ENCODE results near the gene ZBTB39. TPM values are rescaled to one million over a fixed set of nuclear protein-coding genes. Genes with fewer than 3 reads are reported as not detected.

Gene ZBTB39
- polyA plus RNA-seq, 1 of the 3 experiments (the other 2 are of a cell fraction): 3.7 TPM

DNA sequence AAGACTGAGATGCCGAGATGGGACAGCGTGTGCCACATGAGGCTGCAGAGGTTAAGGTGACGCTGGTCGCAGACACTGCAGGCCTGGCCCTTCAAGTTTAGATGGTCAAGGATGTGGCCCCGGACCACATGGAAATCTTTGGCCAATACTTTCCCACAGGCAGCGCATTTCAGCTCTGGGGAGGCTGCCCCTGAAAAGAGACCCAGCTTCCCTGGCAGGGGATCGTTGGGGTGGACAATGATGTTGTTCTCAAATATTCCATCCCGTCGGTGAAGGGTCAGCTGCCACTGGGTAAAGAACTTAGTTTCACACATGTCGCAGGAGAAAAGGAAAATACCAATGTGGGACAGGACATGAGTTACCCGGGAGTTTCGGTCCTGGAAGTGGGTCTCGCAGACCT, 3.0 kb downstream of the ZBTB39 start:
- no peak overlapping the region for H3K4me3 ChIP-seq (ENCODE audit: low read depth in 2 of 2, low read length in 1 of 2)
- CTCF ChIA-PET: interaction anchor here (1.0 to 15.0 kb wide), 11 partner anchors 9 to 210 kb away, joined by 3 to 257 read pairs (median 53); partner anchors contain the start of genes MYO1A, STAT6 and TAC3
- no peak overlapping the region for H2AFZ ChIP-seq (ENCODE audit: low read depth)
- H3K36me3 ChIP-seq (replicated peaks in 1 of 2; ENCODE audit: control insufficient read depth in 1 of 2, insufficient read depth in 2 of 2, low read length in 1 of 2): peaks cover 25 to 64% of the 10 kb centered on the region in 2 experiments
- H3F3A ChIP-seq (replicated peaks; ENCODE audit: insufficient read depth): no peaks in the 10 kb centered on the region
- H3K27ac ChIP-seq (ENCODE audit: low read depth in 2 of 2, low read length in 1 of 2): no peak overlapping the region
- H3K4me2 ChIP-seq: no peak overlapping the region
- WGBS (ENCODE audit: low lambda C conversion rate): 94% methylated on average over 12 of the region's 13 CpGs
- POLR2A ChIA-PET: no interaction called here
- H3K9me2 ChIP-seq: no peaks in the 10 kb centered on the region
- H3K27me3 ChIP-seq (ENCODE audit: insufficient read depth): no peaks in the 10 kb centered on the region
- H4K20me1 ChIP-seq (ENCODE audit: insufficient read depth): peaks cover 27% of the 10 kb centered on the region
- H3K79me2 ChIP-seq (ENCODE audit: insufficient read depth): peaks cover 32% of the 10 kb centered on the region
- no peak overlapping the region for H3K9ac ChIP-seq
- DNase-seq: no peak
- peaks cover 6 to 11% of the 10 kb centered on the region in 2 experiments; a peak in 3 of 4 replicates for H3K4me1 ChIP-seq (ENCODE audit: control insufficient read depth in 1 of 2, insufficient read depth in 2 of 2, low read depth in 1 of 2, low read length in 1 of 2)
- no peak for TF ChIP-seq MEF2A (IDR thresholded peaks at IDR 0.05; ENCODE audit: borderline replicate concordance, low read depth)
- no peak for TF ChIP-seq ZBTB33 (IDR thresholded peaks at IDR 0.05; ENCODE audit: borderline replicate concordance, low read depth)
- TF ChIP-seq REST (IDR thresholded peaks at IDR 0.05; ENCODE audit: low read depth, low read length): no peak
- no peak for TF ChIP-seq GABPA (IDR thresholded peaks at IDR 0.05; ENCODE audit: low read depth)
- TF ChIP-seq NRF1 (IDR thresholded peaks at IDR 0.05; ENCODE audit: low read depth, low read length): no peak
- TF ChIP-seq FOXJ3 (CRISPR knock-in tag; IDR thresholded peaks at IDR 0.05): no peak
- no peak for TF ChIP-seq TCF12 (IDR thresholded peaks at IDR 0.05)
- TF ChIP-seq CHD2 (IDR thresholded peaks at IDR 0.05; ENCODE audit: low read length, partially characterized antibody): no peak
- no peak for TF ChIP-seq FOSL2 (IDR thresholded peaks at IDR 0.05; ENCODE audit: borderline replicate concordance, low read depth)
- no peak for TF ChIP-seq FOXM1 (IDR thresholded peaks at IDR 0.05; ENCODE audit: low read depth)
- no peak for TF ChIP-seq SIN3A (IDR thresholded peaks at IDR 0.05; ENCODE audit: borderline replicate concordance, low read depth, low read length)
- TF ChIP-seq SMC3 (IDR thresholded peaks at IDR 0.05; ENCODE audit: low read depth, low read length): no peak
- no peak for TF ChIP-seq NFIC (IDR thresholded peaks at IDR 0.05; ENCODE audit: borderline replicate concordance)
- TF ChIP-seq, protein P1, sequence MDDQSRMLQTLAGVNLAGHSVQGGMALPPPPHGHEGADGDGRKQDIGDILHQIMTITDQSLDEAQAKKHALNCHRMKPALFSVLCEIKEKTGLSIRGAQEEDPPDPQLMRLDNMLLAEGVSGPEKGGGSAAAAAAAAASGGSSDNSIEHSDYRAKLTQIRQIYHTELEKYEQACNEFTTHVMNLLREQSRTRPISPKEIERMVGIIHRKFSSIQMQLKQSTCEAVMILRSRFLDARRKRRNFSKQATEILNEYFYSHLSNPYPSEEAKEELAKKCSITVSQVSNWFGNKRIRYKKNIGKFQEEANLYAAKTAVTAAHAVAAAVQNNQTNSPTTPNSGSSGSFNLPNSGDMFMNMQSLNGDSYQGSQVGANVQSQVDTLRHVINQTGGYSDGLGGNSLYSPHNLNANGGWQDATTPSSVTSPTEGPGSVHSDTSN (IDR thresholded peaks at IDR 0.05): no peak
- no peak for TF ChIP-seq EP300 (IDR thresholded peaks at IDR 0.05; ENCODE audit: borderline replicate concordance in 1 of 2, low read depth in 1 of 2, low read length in 1 of 2)
- TF ChIP-seq MAX (IDR thresholded peaks at IDR 0.05; ENCODE audit: low read depth): no peak
- TF ChIP-seq POLR2AphosphoS5 (IDR thresholded peaks at IDR 0.05; ENCODE audit: low read depth, low read length): no peak
- no peak for TF ChIP-seq RAD21 (IDR thresholded peaks at IDR 0.05; ENCODE audit: low read length)
- no peak for TF ChIP-seq GATA2 (CRISPR knock-in tag; IDR thresholded peaks at IDR 0.05)
- H3K9me3 ChIP-seq: no peaks in the 10 kb centered on the region

Measured in SK-N-SH (cell line).